ENCODE measurements around the gene FLG2. TPM values are rescaled to one million over a fixed set of nuclear protein-coding genes. Genes with fewer than 3 reads are reported as not detected.

The FLG2 gene
- polyA plus RNA-seq, 3 donors = not detected

- TF ChIP-seq CTCF (IDR thresholded peaks at IDR 0.05) = no peak
- Histone ChIP-seq H4K20me1 (ENCODE audit: insufficient read depth, low read length) (no peaks in the 10 kb centered on the region), H3K4me1 (ENCODE audit: control insufficient read depth in 1 of 2, insufficient read depth in 2 of 2, low read length in 2 of 2) (no peaks in the 10 kb centered on the region), H3K79me2 (ENCODE audit: insufficient read depth, low read length) (no peaks in the 10 kb centered on the region), H3K27ac (ENCODE audit: low read depth in 1 of 2, low read length in 2 of 2) (no peak overlapping the region), H3K36me3 (replicated peaks in 1 of 2; ENCODE audit: control insufficient read depth in 1 of 2, insufficient read depth in 2 of 2, low read length in 2 of 2) (no peaks in the 10 kb centered on the region), H3K4me2 (replicated peaks; ENCODE audit: extremely low read depth, low read length, poor library complexity, severe bottlenecking) (no peak overlapping the region), H2AFZ (ENCODE audit: insufficient read depth, low read depth, low read length, poor library complexity, severe bottlenecking) (no peak overlapping the region), H3K9ac (ENCODE audit: insufficient read depth, low read length, poor library complexity, severe bottlenecking) (no peak overlapping the region), H3K27me3 (ENCODE audit: control insufficient read depth in 2 of 2, insufficient read depth in 2 of 2, low read length in 2 of 2) (peaks cover 0 to 2% of the 10 kb centered on the region in 2 donors), H3K9me3 (replicated peaks in 1 of 2; ENCODE audit: control insufficient read depth in 1 of 2, insufficient read depth in 1 of 2, low read length in 2 of 2) (peaks cover 0 to 3% of the 10 kb centered on the region in 2 donors), H3K4me3 (replicated peaks in 1 of 3; ENCODE audit: low read depth in 2 of 3, low read length in 3 of 3) (no peak overlapping the region)
- DNase-seq = no peak
- Mint-ChIP-seq H3K27ac (no peak overlapping the region), H3K36me3 (no peaks in the 10 kb centered on the region), H3K4me1 (no peaks in the 10 kb centered on the region), H3K27me3 (ENCODE audit: low read depth in 3 of 3) (peaks cover 6 to 11% (median 9%) of the 10 kb centered on the region in 3 donors), H3K9me3 (peaks cover 0 to 13% (median 6%) of the 10 kb centered on the region in 7 donors), H3K4me3 (no peak overlapping the region)
- intact Hi-C loops (cut with micrococcal nuclease) = no loop called here
- WGBS (ENCODE audit: insufficient coverage) = no CpG with 5 or more reads among the region's 1 CpG
These were observed 34.3 kb upstream of the FLG2 start for GRCh38 chr1:152394151-152394550.

- no peaks in the 10 kb centered on the region for H3K4me1 ChIP-seq (ENCODE audit: control insufficient read depth in 1 of 2, insufficient read depth in 2 of 2, low read length in 2 of 2)
- Mint-ChIP-seq H3K27me3 (ENCODE audit: low read depth in 3 of 3) (peaks cover 6 to 11% (median 8%) of the 10 kb centered on the region in 3 donors), H3K27ac (no peak overlapping the region), H3K4me3 (no peak overlapping the region), H3K4me1 (no peaks in the 10 kb centered on the region), H3K36me3 (no peaks in the 10 kb centered on the region), H3K9me3 (peaks cover 0 to 13% (median 7%) of the 10 kb centered on the region in 7 donors)
- peaks cover 0 to 3% of the 10 kb centered on the region in 2 donors for H3K9me3 ChIP-seq (replicated peaks in 1 of 2; ENCODE audit: control insufficient read depth in 1 of 2, insufficient read depth in 1 of 2, low read length in 2 of 2)
- no peak for TF ChIP-seq CTCF (IDR thresholded peaks at IDR 0.05)
- no peak overlapping the region for H3K9ac ChIP-seq (ENCODE audit: insufficient read depth, low read length, poor library complexity, severe bottlenecking)
- no peak overlapping the region for H2AFZ ChIP-seq (ENCODE audit: insufficient read depth, low read depth, low read length, poor library complexity, severe bottlenecking)
- peaks cover 0 to 2% of the 10 kb centered on the region in 2 donors for H3K27me3 ChIP-seq (ENCODE audit: control insufficient read depth in 2 of 2, insufficient read depth in 2 of 2, low read length in 2 of 2)
- no peak overlapping the region for H3K4me3 ChIP-seq (replicated peaks in 1 of 3; ENCODE audit: low read depth in 2 of 3, low read length in 3 of 3)
- H3K79me2 ChIP-seq (ENCODE audit: insufficient read depth, low read length) = no peaks in the 10 kb centered on the region
- WGBS (ENCODE audit: insufficient coverage) = no CpG with 5 or more reads among the region's 2 CpGs
- H3K4me2 ChIP-seq (replicated peaks; ENCODE audit: extremely low read depth, low read length, poor library complexity, severe bottlenecking) = no peak overlapping the region
- DNase-seq = no peak
- no peak overlapping the region for H3K27ac ChIP-seq (ENCODE audit: low read depth in 1 of 2, low read length in 2 of 2)
- intact Hi-C loops (cut with micrococcal nuclease) = no loop called here
- no peaks in the 10 kb centered on the region for H3K36me3 ChIP-seq (replicated peaks in 1 of 2; ENCODE audit: control insufficient read depth in 1 of 2, insufficient read depth in 2 of 2, low read length in 2 of 2)
- H4K20me1 ChIP-seq (ENCODE audit: insufficient read depth, low read length) = no peaks in the 10 kb centered on the region
These were observed 33.1 kb upstream of the FLG2 start for GRCh38 chr1:152392909-152393308.

All from CD14-positive monocyte (primary cell).